Brain microvascular endothelial cell (primary cell): ENCODE results near the gene VPS36.
"Not testable (repeated sequence)": the region's sequence is repeated elsewhere in the genome, so short reads cannot be mapped to it uniquely, and the experiment has no call there.

Experiments used
- DNase-seq: peaks from one replicate; pipeline ENCODE4 v3.0.0-alpha.2; 2020
- H3K27ac ChIP-seq: fragments of 250-450 bp; sonication (Bioruptor Pico); 2 replicates; pipeline ENCODE4 v1.5.1; 2020; ENCODE audit warnings: mild to moderate bottlenecking, moderate library complexity
- H3K27me3 ChIP-seq: fragments of 250-450 bp; sonication (Bioruptor Pico); replicated peaks from 2 replicates; pipeline ENCODE4 v1.5.1; 2020; ENCODE audit warnings: mild to moderate bottlenecking
- H3K36me3 ChIP-seq: fragments of 250-450 bp; sonication (Bioruptor Pico); replicated peaks from 2 replicates; pipeline ENCODE4 v1.5.1; 2020; ENCODE audit warnings: mild to moderate bottlenecking
- H3K4me3 ChIP-seq: 2 replicates; pipeline ENCODE4 v1.5.1; 2011; ENCODE audit warnings: low read depth, mild to moderate bottlenecking, control low read depth, low read length, moderate library complexity
- CTCF ChIP-seq: IDR thresholded peaks from 2 replicates; pipeline ENCODE4 v1.5.1; 2011; ENCODE audit warnings: low read depth, mild to moderate bottlenecking, moderate library complexity, low read length, control low read depth, inconsistent platforms; ENCODE audit errors: missing control alignments
- in situ Hi-C: cut with HindIII; loops from 2 replicates; pipeline ENCODE4 v1.10.0; 2017; ENCODE audit warnings: low sequenced_read_pairs, low pct_ligation_motif_present

Gene VPS36

DNA sequence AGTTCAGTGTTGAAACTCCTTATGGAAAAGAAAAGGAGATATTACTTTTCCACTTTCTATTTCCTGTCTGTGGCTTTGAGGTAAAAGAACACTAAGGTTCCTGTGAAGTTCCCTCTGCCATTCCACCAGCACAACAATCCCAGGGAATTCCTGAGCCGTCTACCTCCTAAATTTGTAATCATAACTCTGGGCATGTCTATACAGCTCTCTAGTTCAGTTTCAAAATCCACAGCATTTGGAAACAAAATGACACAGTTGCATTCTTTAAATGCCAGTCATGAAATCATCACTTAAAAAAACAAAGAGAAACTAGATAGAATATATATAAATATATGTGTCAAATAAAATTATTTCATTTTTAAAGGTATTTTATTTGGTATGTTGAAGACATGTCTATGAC, 35.5 kb downstream of the VPS36 start:
- Histone ChIP-seq H3K36me3 (peaks cover 3% of the 10 kb centered on the region), H3K4me3 (no peak overlapping the region), H3K27me3 (no peaks in the 10 kb centered on the region), H3K27ac (peak overlapping the region; percentile 86)
- TF ChIP-seq CTCF = no peak
- peak; percentile 58 for DNase-seq
- in situ Hi-C loops = no loop called here

GRCh38 chr13:52414051-52414450, 36.4 kb downstream of the VPS36 start:
- Histone ChIP-seq H3K27me3 (no peaks in the 10 kb centered on the region), H3K4me3 (no peak overlapping the region), H3K36me3 (peaks cover 3% of the 10 kb centered on the region), H3K27ac (peak overlapping the region; percentile 86)
- TF ChIP-seq CTCF = no peak
- in situ Hi-C loops = no loop called here
- DNase-seq = no peak

- Histone ChIP-seq H3K4me3 (no peak overlapping the region), H3K27me3 (no peaks in the 10 kb centered on the region), H3K27ac (no peak overlapping the region), H3K36me3 (peaks cover 3% of the 10 kb centered on the region)
- DNase-seq = no peak
- in situ Hi-C loops = no loop called here
- no peak for TF ChIP-seq CTCF
These were observed 38.3 kb downstream of the VPS36 start for GRCh38 chr13:52412128-52412527.

- peak; percentile 36 for DNase-seq
- H3K27me3 ChIP-seq = no peaks in the 10 kb centered on the region
- H3K36me3 ChIP-seq = peaks cover 3% of the 10 kb centered on the region
- no peak for TF ChIP-seq CTCF
- H3K4me3 ChIP-seq = no peak overlapping the region
- no peak overlapping the region for H3K27ac ChIP-seq
- in situ Hi-C loops = no loop called here
These were observed 38.8 kb downstream of the VPS36 start for GRCh38 chr13:52411629-52412028.

DNA sequence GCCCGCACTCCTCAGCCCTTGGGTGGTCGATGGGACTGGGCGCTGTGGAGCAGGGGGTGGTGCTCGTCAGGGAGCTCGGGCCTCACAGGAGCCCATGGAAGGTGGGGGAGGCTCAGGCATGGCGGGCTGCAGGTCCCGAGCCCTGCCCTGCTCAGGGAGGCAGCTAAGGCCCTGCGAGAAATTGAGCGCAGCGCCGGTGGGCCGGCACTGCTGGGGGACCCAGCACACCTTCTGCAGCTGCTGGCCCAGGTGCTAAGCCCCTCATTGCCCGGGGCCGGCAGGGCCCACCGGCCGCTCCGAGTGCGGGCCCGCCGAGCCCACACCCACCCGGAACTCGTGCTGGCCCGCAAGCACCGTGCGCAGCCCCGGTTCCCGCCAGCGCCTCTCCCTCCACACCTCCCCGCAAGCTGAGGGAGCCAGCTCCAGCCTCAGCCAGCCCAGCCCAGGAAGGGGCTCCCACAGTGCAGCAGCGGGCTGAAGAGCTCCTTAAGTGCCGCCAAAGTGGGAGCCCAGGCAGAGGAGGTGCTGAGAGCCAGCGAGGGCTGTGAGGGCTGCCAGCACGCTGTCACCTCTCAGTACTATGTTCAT, 42.3 kb downstream of the VPS36 start:
- H3K36me3 ChIP-seq, H3K4me3 ChIP-seq, DNase-seq, H3K27ac ChIP-seq, H3K27me3 ChIP-seq, in situ Hi-C loops: not testable (repeated sequence)

- DNase-seq, H3K36me3 ChIP-seq, H3K27ac ChIP-seq, H3K4me3 ChIP-seq, in situ Hi-C loops, H3K27me3 ChIP-seq: not testable (repeated sequence)
These were observed 43.0 kb downstream of the VPS36 start for GRCh38 chr13:52407436-52407835.

GRCh38 chr13:52406629-52407028, 43.8 kb downstream of the VPS36 start:
- Histone ChIP-seq H3K27me3 (no peaks in the 10 kb centered on the region), H3K4me3 (peak overlapping the region; percentile 66), H3K27ac (no peak overlapping the region), H3K36me3 (no peaks in the 10 kb centered on the region)
- in situ Hi-C loops = no loop called here
- no peak for DNase-seq
- TF ChIP-seq CTCF = no peak
